ENCODE data around the gene FHAD1.

GRCh38 chr1:15276691-15277446, 29.8 kb downstream of the FHAD1 start:
- TF ChIP-seq TEAD4 (IDR thresholded peaks at IDR 0.05) (no peak), EGR1 (IDR thresholded peaks at IDR 0.05) (no peak), REST (IDR thresholded peaks at IDR 0.05; ENCODE audit: low read depth) (no peak), RAD21 (IDR thresholded peaks at IDR 0.05; ENCODE audit: low read depth) (no peak)
- TF ChIP-seq, protein P1, sequence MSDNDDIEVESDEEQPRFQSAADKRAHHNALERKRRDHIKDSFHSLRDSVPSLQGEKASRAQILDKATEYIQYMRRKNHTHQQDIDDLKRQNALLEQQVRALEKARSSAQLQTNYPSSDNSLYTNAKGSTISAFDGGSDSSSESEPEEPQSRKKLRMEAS (IDR thresholded peaks at IDR 0.05) = no peak
